ENCODE results near the gene FCGR1A. TPM values are rescaled to one million over a fixed set of nuclear protein-coding genes. Genes with fewer than 3 reads are reported as not detected.
"Not testable (repeated sequence)": the region's sequence is repeated elsewhere in the genome, so short reads cannot be mapped to it uniquely, and the experiment has no call there.

FCGR1A gene
- total and polyA plus RNA-seq, 9 of the 15 experiments (the other 6 are each of a cell fraction or from before 2014, with no cell fraction given), result 0.10 to 0.29 (median 0.17) TPM; not detected in 3

DNA sequence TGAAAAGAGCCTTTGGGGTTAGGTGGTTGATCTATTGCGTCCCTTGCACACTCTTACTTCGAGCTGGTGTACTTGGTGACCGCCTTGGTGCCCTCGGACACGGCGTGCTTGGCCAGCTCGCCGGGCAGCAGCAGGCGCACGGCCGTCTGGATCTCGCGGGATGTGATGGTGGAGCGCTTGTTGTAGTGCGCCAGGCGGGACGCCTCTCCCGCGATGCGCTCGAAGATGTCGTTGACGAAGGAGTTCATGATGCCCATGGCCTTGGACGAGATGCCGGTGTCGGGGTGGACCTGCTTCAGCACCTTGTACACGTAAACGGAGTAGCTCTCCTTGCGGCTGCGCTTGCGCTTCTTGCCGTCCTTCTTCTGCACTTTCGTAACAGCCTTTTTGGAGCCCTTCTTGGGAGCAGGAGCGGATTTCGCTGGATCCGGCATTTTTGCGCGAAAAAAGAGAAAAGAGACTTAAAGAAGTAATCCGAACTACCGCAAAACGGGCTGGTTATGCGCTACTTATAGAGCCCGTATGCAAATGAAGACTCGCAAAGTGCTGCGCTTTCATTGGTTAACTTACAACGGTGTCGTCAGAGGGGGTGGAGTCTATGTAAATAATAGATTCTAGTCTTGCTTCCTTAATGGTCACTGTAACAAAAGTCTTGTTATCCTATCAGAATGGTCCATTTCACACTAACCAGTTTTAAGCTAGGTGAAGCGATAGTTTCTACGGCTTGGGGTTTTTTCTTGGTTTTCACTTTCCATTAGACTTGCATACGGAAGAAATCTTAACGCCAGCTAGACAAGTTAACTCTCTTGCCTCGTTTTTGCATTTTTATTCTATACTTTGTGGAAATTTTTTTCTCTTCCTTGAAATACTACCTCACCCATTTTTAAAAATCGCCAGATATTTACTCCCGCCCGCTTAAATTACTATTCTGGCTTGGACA, 29.7 kb downstream of the FCGR1A start:
- in situ Hi-C loops (cut with MboI); H3K4me1 ChIP-seq (replicated peaks in 1 of 2; ENCODE audit: control insufficient read depth in 2 of 2, insufficient read depth in 2 of 2, low read length in 2 of 2); H4K20me1 ChIP-seq (replicated peaks; ENCODE audit: control insufficient read depth, insufficient read depth, low read length); H3K9me1 ChIP-seq (ENCODE audit: control insufficient read depth, insufficient read depth, low read length); CTCF ChIA-PET (ENCODE audit: low intra/inter-chr PET ratio); H3K9me3 ChIP-seq (replicated peaks; ENCODE audit: control insufficient read depth, insufficient read depth, low read depth, low read length); intact Hi-C loops (cut with micrococcal nuclease); H3K36me3 ChIP-seq (ENCODE audit: control insufficient read depth, insufficient read depth, low read length); FAIRE-seq; H3K27me3 ChIP-seq (ENCODE audit: control insufficient read depth in 2 of 2, insufficient read depth in 2 of 2, low read length in 2 of 2); BruUV-seq (replicated peaks); TF ChIP-seq MYC (IDR thresholded peaks at IDR 0.05; ENCODE audit: low read depth, low read length): not testable (repeated sequence)
- DNase-seq (ENCODE audit: extremely low read depth in 1 of 4, low spot score in 3 of 4) (peak; percentile 26 to 90 (median 50)), ATAC-seq (peak; percentile 86)
- WGBS (ENCODE audit: insufficient coverage, low coverage, missing lambda C conversion rate), result 1% methylated on average over 29 of the region's 55 CpGs
- peaks cover 20% of the 10 kb centered on the region for H3K79me2 ChIP-seq (ENCODE audit: control insufficient read depth, insufficient read depth, low read length)
- peak overlapping the region; percentile 68 to 81; a peak in 3 of 4 replicates for H3K9ac ChIP-seq (ENCODE audit: insufficient read depth in 1 of 2, low read depth in 2 of 2, low read length in 2 of 2)
- H3K4me2 ChIP-seq (ENCODE audit: insufficient read depth, low read length), result peak overlapping the region; percentile 75
- H3K27ac ChIP-seq (ENCODE audit: extremely low read depth, low read depth, low read length), result peak overlapping the region; percentile 83
- POLR2A ChIA-PET, result interaction anchor here (0.9 kb wide), 1 partner anchor 75 kb away, joined by 3 read pairs; a partner anchor contains a TSS
- peak overlapping the region; percentile 44 for H3K4me3 ChIP-seq
- H2AFZ ChIP-seq (ENCODE audit: low read depth, low read length), result peak overlapping the region; percentile 39; the same call in 1 of the 2 replicates
- TF ChIP-seq BCLAF1 (IDR thresholded peaks at IDR 0.05; ENCODE audit: borderline replicate concordance in 1 of 2, control insufficient read depth in 1 of 2, low read depth in 2 of 2, low read length in 1 of 2) (0 out of 4 replicates have a peak, but pooled peaks of 1 of the 2 experiments have one; percentile 57), ERF (CRISPR knock-in tag; IDR thresholded peaks at IDR 0.05) (0 out of 2 replicates have a peak, but pooled peaks have one; percentile 32), FOS (IDR thresholded peaks at IDR 0.05; ENCODE audit: extremely low read depth, insufficient read length) (peak; percentile 24), MYC (CRISPR knock-in tag; IDR thresholded peaks at IDR 0.05; ENCODE audit: borderline replicate concordance, low read depth) (peak; percentile 49; the same call in 1 of the 2 replicates), HNRNPLL (IDR thresholded peaks at IDR 0.05; ENCODE audit: low read depth, low read length, poor library complexity, severe bottlenecking) (peak; percentile 92), NRF1 (conservative IDR thresholded peaks at IDR 0.05 in 1 of 2, IDR thresholded peaks at IDR 0.05 in 1 of 2) (peak; percentile 85 to 88), ZNF586 (CRISPR knock-in tag; conservative IDR thresholded peaks at IDR 0.05) (peak; percentile 72; the same call in 1 of the 2 replicates), POLR2G (IDR thresholded peaks at IDR 0.05; ENCODE audit: low read depth, low read length) (0 out of 2 replicates have a peak, but pooled peaks have one; percentile 7), ELF4 (CRISPR knock-in tag; IDR thresholded peaks at IDR 0.05) (0 out of 2 replicates have a peak, but pooled peaks have one; percentile 71), MTA3 (IDR thresholded peaks at IDR 0.05; ENCODE audit: borderline replicate concordance) (peak; percentile 98)
- TF ChIP-seq, protein P1, sequence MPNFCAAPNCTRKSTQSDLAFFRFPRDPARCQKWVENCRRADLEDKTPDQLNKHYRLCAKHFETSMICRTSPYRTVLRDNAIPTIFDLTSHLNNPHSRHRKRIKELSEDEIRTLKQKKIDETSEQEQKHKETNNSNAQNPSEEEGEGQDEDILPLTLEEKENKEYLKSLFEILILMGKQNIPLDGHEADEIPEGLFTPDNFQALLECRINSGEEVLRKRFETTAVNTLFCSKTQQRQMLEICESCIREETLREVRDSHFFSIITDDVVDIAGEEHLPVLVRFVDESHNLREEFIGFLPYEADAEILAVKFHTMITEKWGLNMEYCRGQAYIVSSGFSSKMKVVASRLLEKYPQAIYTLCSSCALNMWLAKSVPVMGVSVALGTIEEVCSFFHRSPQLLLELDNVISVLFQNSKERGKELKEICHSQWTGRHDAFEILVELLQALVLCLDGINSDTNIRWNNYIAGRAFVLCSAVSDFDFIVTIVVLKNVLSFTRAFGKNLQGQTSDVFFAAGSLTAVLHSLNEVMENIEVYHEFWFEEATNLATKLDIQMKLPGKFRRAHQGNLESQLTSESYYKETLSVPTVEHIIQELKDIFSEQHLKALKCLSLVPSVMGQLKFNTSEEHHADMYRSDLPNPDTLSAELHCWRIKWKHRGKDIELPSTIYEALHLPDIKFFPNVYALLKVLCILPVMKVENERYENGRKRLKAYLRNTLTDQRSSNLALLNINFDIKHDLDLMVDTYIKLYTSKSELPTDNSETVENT (CRISPR knock-in tag; IDR thresholded peaks at IDR 0.05), result peak; percentile 87

Data from K562 (cell line).